ENCODE data around the gene NUTF2.

NUTF2 gene

GRCh38 chr16:67872631-67873434 lies 26.1 kb downstream of the NUTF2 start, which contains the start of gene EDC4 (continued):
- no peak for TF ChIP-seq ZNF791 (tag by site-specific recombination; IDR thresholded peaks at IDR 0.05)
- no peak for TF ChIP-seq ZNF768 (tag by site-specific recombination; IDR thresholded peaks at IDR 0.05)
- peak; percentile 47; the same call in 1 of the 2 replicates for TF ChIP-seq ZNF513 (tag by site-specific recombination; IDR thresholded peaks at IDR 0.05)
- peak; percentile 97 for TF ChIP-seq ZNF692 (tag by site-specific recombination; IDR thresholded peaks at IDR 0.05)
- no peak for TF ChIP-seq ZBTB48 (tag by site-specific recombination; IDR thresholded peaks at IDR 0.05)
- peak; percentile 97 for TF ChIP-seq PATZ1 (tag by site-specific recombination; IDR thresholded peaks at IDR 0.05)
- TF ChIP-seq INSM2 (tag by site-specific recombination; IDR thresholded peaks at IDR 0.05), result peak; percentile 73
- peak; percentile 77 for TF ChIP-seq ZNF639 (tag by site-specific recombination; IDR thresholded peaks at IDR 0.05)
- TF ChIP-seq ZNF280C (tag by site-specific recombination; IDR thresholded peaks at IDR 0.05), result no peak
- TF ChIP-seq ZNF560 (tag by site-specific recombination; IDR thresholded peaks at IDR 0.05; ENCODE audit: borderline replicate concordance), result no peak
- peak; percentile 19; the same call in 1 of the 2 replicates for TF ChIP-seq WT1 (tag by site-specific recombination; IDR thresholded peaks at IDR 0.05)
- no peak for TF ChIP-seq ZNF571 (tag by site-specific recombination; IDR thresholded peaks at IDR 0.05)
- 0 out of 2 replicates have a peak, but pooled peaks have one; percentile 15 for TF ChIP-seq ZNF596 (tag by site-specific recombination; IDR thresholded peaks at IDR 0.05)
- no peak for TF ChIP-seq ZNF549 (tag by site-specific recombination; IDR thresholded peaks at IDR 0.05)
- TF ChIP-seq ZNF132 (tag by site-specific recombination; IDR thresholded peaks at IDR 0.05; ENCODE audit: borderline replicate concordance), result no peak
- TF ChIP-seq ZNF19 (tag by site-specific recombination; IDR thresholded peaks at IDR 0.05; ENCODE audit: low read depth), result no peak
- no peak for TF ChIP-seq ZNF121 (tag by site-specific recombination; IDR thresholded peaks at IDR 0.05)
- TF ChIP-seq GLIS1 (tag by site-specific recombination; IDR thresholded peaks at IDR 0.05), result peak; percentile 60
- no peak for TF ChIP-seq ZFP41 (tag by site-specific recombination; IDR thresholded peaks at IDR 0.05; ENCODE audit: borderline replicate concordance)
- no peak for TF ChIP-seq ATF2 (tag by site-specific recombination; IDR thresholded peaks at IDR 0.05; ENCODE audit: low read depth)
- no peak for TF ChIP-seq ELK4 (IDR thresholded peaks at IDR 0.05; ENCODE audit: borderline replicate concordance, low read depth, low read length)
